M059J (cell line): ENCODE results near the gene SLC38A11. TPM values are rescaled to one million over a fixed set of nuclear protein-coding genes. Genes with fewer than 3 reads are reported as not detected.

Experiments used
- DNase-seq: peaks from one replicate; pipeline ENCODE4 v3.0.0-alpha.2; 2012; ENCODE audit warnings: low read depth
- total RNA-seq: library from RNA; depleted of rRNA; stranded (reverse); fragments of >200 nt; shearing (Covaris generic); gene quantifications from 2 replicates; pipeline ENCODE4 v1.2.3, GENCODE V29; 2014

Gene SLC38A11
- total RNA-seq, 1 experiment from 2014 or later = 0.44 TPM

GRCh38 chr2:164917296-164917903 lies 37.9 kb downstream of the SLC38A11 start:
- DNase-seq = peak; percentile 51

GRCh38 chr2:164915566-164915965 lies 39.8 kb downstream of the SLC38A11 start:
- no peak for DNase-seq

GRCh38 chr2:164913640-164914350 lies 41.5 kb downstream of the SLC38A11 start:
- peak; percentile 41 for DNase-seq

- DNase-seq = no peak
These were observed 42.3 kb downstream of the SLC38A11 start for GRCh38 chr2:164913011-164913410.

GRCh38 chr2:164911832-164912231 lies 43.5 kb downstream of the SLC38A11 start:
- no peak for DNase-seq

- DNase-seq = peak; percentile 81
These were observed 45.0 kb downstream of the SLC38A11 start for GRCh38 chr2:164910101-164910899.

GRCh38 chr2:164906947-164907346 lies 48.4 kb downstream of the SLC38A11 start:
- no peak for DNase-seq

GRCh38 chr2:164905307-164905706 lies 50.0 kb downstream of the SLC38A11 start:
- DNase-seq = no peak

GRCh38 chr2:164903951-164904350 lies 51.4 kb downstream of the SLC38A11 start:
- peak; percentile 45 for DNase-seq

GRCh38 chr2:164903204-164903603 lies 52.1 kb downstream of the SLC38A11 start:
- DNase-seq = peak; percentile 62

GRCh38 chr2:164899121-164899520 lies 56.2 kb downstream of the SLC38A11 start:
- peak; percentile 28 for DNase-seq

GRCh38 chr2:164898475-164898874 lies 56.9 kb downstream of the SLC38A11 start:
- DNase-seq = peak; percentile 71

- DNase-seq = no peak
These were observed 57.7 kb downstream of the SLC38A11 start for GRCh38 chr2:164897469-164898260.

GRCh38 chr2:164896634-164897355 lies 58.5 kb downstream of the SLC38A11 start:
- peak; percentile 77 for DNase-seq

- DNase-seq = no peak
These were observed 59.1 kb downstream of the SLC38A11 start for GRCh38 chr2:164896226-164896625.

GRCh38 chr2:164891460-164891859 lies 63.9 kb downstream of the SLC38A11 start:
- no peak for DNase-seq

GRCh38 chr2:164890544-164890943 lies 64.8 kb downstream of the SLC38A11 start:
- no peak for DNase-seq

- no peak for DNase-seq
These were observed 66.7 kb downstream of the SLC38A11 start for GRCh38 chr2:164888592-164888991.

- DNase-seq = no peak
These were observed 67.7 kb downstream of the SLC38A11 start for GRCh38 chr2:164887434-164888144.

- peak; percentile 6 for DNase-seq
These were observed 73.0 kb downstream of the SLC38A11 start for GRCh38 chr2:164882276-164882675.
